ENCODE measurements around the gene ARL15.
A peak's percentile ranks its signal among the peaks of the same experiment; 100 is the strongest.

ARL15 gene

DNA sequence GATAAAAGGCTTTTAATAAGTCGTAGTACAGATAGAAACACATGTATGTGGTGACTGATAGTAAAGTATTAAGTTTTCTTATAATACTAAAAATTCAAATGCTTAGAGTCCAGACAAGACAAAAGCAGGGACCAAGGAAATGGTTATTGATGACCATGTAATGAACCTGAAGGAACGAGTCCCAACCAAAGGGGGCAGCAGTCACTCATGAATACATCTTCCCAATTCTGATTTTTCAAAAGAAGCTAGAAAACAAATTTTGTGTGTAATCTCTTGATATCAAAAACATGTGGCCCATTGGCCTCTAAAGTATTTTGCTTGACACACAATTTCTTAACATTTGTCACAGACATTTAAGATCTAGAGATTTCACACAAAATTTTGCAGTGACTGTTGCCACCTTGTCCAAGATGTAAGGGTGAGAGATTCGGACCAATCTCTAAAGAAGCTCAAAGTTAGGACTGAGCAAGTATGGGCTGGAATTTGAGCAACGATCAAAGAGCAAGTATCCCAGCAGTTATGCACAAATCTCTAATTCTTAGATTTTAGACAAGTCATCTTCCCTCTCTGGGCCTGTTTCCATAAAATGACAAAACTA lies 66.8 kb downstream of the ARL15 start:
- DNase-seq: peak; percentile 14

DNA sequence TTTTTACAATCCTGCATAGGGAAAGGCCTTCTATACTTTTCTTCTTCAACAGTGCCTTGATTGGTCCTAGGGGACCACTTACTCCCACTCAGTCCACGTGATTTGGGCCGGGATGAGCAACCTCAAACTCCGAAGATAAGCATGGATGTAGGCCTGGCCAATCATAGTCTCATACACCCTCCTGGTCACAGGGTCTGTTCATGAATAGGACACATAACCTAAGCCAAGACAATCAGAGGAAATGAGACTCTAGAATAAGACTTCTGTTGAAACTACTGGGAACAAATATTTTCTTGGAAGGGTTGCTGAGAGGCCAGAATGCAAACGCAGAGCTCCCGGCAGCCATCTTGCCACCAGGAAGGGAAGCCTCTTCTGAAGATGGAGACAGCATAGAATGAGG lies 68.1 kb downstream of the ARL15 start:
- DNase-seq: no peak

DNA sequence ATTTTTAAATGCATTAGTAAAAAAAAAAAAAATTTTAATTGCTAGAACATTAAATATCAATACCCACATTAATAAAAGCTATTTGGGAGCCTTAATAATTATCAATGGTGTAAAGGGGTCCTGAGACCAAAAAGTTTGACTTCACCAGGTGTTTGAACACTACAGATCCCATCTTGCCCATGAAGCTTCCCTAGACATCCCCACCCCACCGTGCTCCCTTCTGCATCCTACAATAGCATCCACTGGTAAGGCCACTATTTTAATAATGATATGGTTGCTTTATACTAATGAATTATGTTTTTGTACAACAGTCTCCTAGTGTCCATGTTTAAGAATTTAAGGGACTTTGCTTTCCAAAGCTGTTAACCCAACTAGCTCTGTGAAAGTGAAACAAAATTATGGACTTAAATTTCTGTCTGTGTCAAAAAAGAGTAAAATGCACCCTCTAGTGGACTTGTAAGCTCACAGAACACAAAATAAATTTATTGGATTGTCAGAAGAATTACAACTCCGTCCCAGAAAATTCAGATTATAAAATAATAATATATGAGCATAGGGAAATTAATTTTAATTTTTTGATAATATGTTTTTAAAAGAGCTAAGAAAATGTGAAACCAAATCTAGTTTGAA lies 76.0 kb downstream of the ARL15 start:
- DNase-seq: no peak

GRCh38 chr5:54230936-54231685 lies 79.3 kb downstream of the ARL15 start:
- no peak for DNase-seq

DNA sequence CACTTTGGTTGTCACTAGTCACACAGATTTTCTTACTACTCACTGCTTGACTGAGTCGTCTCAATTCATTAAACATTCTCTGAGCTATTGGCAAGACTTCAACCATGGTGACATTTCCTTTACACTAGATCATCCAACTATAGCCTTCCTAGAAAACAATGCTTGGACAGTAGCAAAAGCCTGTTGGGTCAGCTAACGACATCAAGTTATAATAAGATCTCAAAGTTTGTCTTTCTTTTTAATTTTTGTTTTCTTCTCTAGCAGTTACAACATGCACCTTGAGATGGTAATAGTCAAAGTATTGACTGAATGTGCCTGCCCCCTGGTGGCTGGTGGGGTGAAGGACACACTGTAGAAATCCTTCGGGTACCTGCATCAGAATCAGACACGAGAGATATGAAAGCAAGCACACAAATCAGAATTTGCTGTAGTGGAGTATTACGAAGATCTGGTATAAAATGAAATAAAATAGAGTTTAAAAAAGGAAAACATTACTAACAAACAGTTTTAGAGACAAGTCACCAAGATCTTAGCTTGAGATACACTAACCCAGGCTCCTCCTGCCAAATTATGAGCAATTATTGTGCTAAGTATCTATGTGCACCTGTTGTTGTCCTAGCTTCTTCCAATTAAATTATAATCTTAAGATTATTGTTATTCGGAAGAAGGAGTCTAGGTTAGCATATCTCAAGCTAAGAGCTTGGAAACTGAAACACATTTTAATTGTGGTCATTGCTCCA lies 81.2 kb downstream of the ARL15 start:
- peak; percentile 43 for DNase-seq

- no peak for DNase-seq
These were observed 82.6 kb downstream of the ARL15 start for GRCh38 chr5:54227759-54228158.

GRCh38 chr5:54227109-54227508 lies 83.3 kb downstream of the ARL15 start:
- no peak for DNase-seq

DNA sequence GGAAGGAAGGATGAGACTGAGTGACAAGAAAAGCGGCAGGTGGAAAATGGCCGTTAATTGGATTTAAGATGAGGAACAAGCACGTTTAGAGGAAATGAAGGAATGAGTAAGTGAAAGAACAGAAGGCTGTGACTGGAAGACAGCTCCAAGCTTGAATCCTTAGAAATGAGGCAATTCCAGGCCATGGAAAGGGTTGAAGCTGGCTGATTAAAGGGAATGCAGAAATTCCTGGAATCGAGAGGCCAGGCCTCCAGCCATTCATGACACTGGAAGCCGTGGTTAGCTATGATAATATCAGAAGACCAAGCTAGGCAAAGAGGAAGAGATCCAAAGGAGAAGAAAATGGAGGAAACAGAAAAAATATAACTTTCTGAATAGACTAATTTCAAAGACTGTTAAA lies 84.2 kb downstream of the ARL15 start:
- no peak for DNase-seq

DNA sequence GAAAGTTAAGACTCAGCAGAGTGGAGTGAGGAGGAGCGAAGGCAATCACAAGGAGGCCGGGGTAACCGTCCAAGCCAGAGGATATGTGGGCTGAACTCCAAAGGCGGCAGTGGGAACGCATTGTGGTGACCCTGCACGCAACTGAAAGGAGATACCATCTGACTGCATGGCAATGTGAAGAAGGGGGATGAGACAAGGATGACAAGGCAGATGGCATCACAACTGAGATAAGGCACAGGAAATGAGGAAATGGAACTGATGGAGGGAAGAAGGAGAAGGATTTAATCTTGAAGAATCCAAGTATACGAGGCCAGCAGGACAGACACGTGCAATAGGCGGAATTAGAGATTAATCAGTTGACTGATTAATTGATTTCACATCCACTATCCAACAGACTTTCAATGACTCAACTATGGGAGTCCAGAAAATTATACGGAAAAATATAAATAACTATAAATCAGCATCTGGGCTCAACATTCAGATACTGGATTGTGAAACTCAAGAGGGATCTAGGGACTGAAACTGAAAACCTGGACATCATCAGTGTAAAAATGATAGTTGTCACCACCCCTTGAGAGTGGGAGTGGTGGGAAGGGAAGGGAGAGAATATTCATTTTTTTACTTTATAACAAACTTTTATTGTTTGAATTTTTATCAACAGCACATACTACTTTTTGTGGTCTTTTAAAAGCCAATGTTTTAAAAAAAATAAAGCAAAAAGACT lies 86.1 kb downstream of the ARL15 start:
- DNase-seq: no peak

GRCh38 chr5:54222336-54222735 lies 88.0 kb downstream of the ARL15 start:
- no peak for DNase-seq

- no peak for DNase-seq
These were observed 89.2 kb downstream of the ARL15 start for GRCh38 chr5:54221135-54221534.

DNA sequence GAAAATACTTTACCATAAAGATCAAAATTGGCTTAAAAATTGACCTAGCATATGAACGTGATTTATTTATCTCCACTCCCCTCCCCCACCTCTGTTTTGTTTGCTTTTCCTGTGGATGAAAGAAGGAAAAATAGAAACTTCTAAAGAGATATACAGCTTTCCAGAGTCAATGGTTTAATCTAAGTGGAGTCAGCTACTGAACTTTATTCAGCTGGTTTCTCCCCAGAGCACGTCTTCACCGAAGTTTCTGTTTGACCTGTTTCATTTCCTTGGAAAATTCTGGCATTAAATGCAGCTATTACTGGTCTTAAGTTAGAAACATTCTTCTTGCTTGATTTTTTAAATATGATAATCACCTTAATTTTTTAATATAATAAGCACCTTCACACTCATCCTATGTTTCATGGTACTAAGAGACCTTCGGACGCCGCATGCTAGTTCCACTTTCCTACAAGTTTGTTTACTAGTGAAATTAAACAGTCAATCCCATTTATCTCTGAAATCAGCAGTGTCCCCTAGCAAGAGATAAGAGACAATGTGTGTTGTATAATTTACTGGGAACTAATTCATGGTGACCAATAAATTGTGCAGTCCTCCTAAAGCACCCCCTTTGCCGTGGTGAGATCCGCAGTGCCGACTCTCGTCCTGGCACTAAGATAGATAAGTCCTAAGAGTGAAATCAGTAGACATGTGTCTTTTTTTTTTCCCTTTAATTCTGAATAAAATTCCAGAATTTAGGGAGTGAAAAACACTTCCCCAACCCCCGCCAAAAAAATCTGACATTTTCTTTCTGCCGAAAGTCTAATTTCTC lies 89.9 kb downstream of the ARL15 start:
- no peak for DNase-seq

DNA sequence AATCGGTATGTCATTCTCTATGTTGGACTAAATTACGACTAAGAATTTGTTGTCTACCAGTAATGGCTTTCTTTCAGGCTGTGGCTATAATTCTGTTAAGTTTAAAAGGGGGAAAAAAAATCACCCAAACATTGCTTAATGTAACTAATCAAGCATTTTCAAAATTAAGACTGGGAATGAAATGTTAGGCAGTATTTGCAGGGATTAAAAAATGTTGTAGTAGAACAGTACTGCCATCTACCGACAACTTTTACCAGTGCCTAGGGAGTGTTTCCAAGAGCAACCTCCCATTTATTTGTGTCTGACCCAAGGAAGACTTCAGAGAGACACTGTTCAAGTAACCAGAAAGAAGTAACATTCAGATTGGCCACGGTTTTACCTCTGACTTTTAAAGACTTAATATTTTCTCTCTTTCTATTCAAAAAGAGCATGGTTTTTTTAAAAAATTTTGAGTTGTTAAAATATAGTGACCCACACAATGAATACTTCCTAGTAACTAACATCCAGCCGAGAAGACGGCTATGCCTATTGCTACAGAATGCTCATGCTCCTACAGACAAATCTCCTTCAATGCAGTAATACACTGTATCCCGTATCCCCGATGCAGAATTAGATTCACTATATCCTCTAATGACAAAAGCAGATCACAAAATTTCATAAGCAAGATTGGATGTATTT lies 92.4 kb downstream of the ARL15 start:
- DNase-seq: no peak

GRCh38 chr5:54215233-54215736 lies 95.1 kb downstream of the ARL15 start:
- DNase-seq: no peak

DNA sequence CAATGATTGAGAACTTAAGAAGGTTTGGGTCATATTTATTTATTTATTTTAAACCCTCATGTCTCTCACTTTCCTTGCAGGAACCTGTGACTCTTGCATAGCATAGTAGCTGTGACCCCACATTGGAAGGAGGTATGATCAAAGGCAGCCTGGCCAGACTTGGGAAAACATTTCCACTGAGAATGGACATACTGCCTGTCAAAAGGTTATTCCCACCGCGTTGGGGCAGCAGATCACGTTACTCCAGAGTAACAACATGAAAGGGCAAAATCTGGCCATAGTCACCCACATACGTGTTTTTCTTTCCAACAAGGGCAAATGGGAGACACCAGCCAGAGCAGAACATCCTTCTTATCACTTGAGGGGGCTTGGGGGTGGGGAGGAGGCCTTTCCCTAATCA lies 95.7 kb downstream of the ARL15 start:
- no peak for DNase-seq

GRCh38 chr5:54212331-54212730 lies 98.0 kb downstream of the ARL15 start:
- DNase-seq: no peak

DNA sequence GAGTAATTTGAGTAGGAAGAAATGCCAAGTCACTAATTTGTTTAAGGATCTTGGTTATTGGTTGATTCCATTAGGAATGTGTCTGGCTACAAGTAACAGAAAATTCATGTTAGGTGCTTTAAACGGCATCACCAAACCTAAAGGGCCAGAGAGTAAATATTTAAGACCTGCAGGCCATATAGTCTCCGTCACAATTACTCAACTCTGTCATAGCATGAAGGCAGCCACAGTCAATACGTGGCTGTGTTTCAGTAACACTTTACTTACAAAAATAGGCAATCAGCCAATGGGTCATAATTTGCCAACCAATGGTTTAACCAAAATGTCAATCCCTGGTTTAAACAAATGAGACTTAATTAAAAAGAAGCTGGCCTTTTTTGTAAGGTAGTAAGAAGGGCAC lies 98.5 kb downstream of the ARL15 start:
- DNase-seq: no peak

- no peak for DNase-seq
These were observed 102.8 kb downstream of the ARL15 start for GRCh38 chr5:54207566-54207965.

GRCh38 chr5:54206580-54207229 lies 103.7 kb downstream of the ARL15 start:
- DNase-seq: no peak

- no peak for DNase-seq
These were observed 104.5 kb downstream of the ARL15 start for GRCh38 chr5:54205918-54206317.

GRCh38 chr5:54205453-54205852 lies 104.9 kb downstream of the ARL15 start:
- no peak for DNase-seq
